Measurements from ENCODE around the gene ST8SIA5. TPM values are rescaled to one million over a fixed set of nuclear protein-coding genes. Genes with fewer than 3 reads are reported as not detected.

ST8SIA5 gene
- polyA plus RNA-seq, 3 donors: not detected

GRCh38 chr18:46650681-46651080 is 106.2 kb downstream of the ST8SIA5 start:
- Histone ChIP-seq H2AFZ (ENCODE audit: insufficient read depth, low read depth, low read length, poor library complexity, severe bottlenecking) (no peak overlapping the region), H4K20me1 (ENCODE audit: insufficient read depth, low read length) (no peaks in the 10 kb centered on the region), H3K27ac (ENCODE audit: low read depth in 1 of 2, low read length in 2 of 2) (no peak overlapping the region), H3K4me1 (ENCODE audit: control insufficient read depth in 1 of 2, insufficient read depth in 2 of 2, low read length in 2 of 2) (no peaks in the 10 kb centered on the region), H3K9me3 (replicated peaks in 1 of 2; ENCODE audit: control insufficient read depth in 1 of 2, insufficient read depth in 1 of 2, low read length in 2 of 2) (no peaks in the 10 kb centered on the region), H3K9ac (ENCODE audit: insufficient read depth, low read length, poor library complexity, severe bottlenecking) (no peak overlapping the region), H3K79me2 (ENCODE audit: insufficient read depth, low read length) (no peaks in the 10 kb centered on the region), H3K4me3 (replicated peaks in 1 of 3; ENCODE audit: low read depth in 2 of 3, low read length in 3 of 3) (no peak overlapping the region), H3K36me3 (replicated peaks in 1 of 2; ENCODE audit: control insufficient read depth in 1 of 2, insufficient read depth in 2 of 2, low read length in 2 of 2) (no peaks in the 10 kb centered on the region), H3K27me3 (ENCODE audit: control insufficient read depth in 2 of 2, insufficient read depth in 2 of 2, low read length in 2 of 2) (no peaks in the 10 kb centered on the region), H3K4me2 (replicated peaks; ENCODE audit: extremely low read depth, low read length, poor library complexity, severe bottlenecking) (no peak overlapping the region)
- intact Hi-C loops (cut with micrococcal nuclease): loop anchor here in 1 of 2 donors (10.0 kb wide), 1 partner anchor 96 kb away; no protein-coding TSS in a partner anchor
- no peaks in the 10 kb centered on the region for H3K9me3 Mint-ChIP-seq
- no peaks in the 10 kb centered on the region for H3K36me3 Mint-ChIP-seq
- no CpG with 5 or more reads among the region's 4 CpGs for WGBS (ENCODE audit: insufficient coverage)
- no peaks in the 10 kb centered on the region for H3K4me1 Mint-ChIP-seq
- H3K27me3 Mint-ChIP-seq (ENCODE audit: low read depth in 3 of 3): peaks cover 0 to 6% (median 0%) of the 10 kb centered on the region in 3 donors
- DNase-seq: no peak
- H3K27ac Mint-ChIP-seq: no peak overlapping the region
- TF ChIP-seq CTCF (IDR thresholded peaks at IDR 0.05): no peak
- H3K4me3 Mint-ChIP-seq: no peak overlapping the region

- no peak overlapping the region for H3K27ac Mint-ChIP-seq
- no peak overlapping the region for H2AFZ ChIP-seq (ENCODE audit: insufficient read depth, low read depth, low read length, poor library complexity, severe bottlenecking)
- H3K27me3 Mint-ChIP-seq (ENCODE audit: low read depth in 3 of 3): peaks cover 0 to 6% (median 0%) of the 10 kb centered on the region in 3 donors
- intact Hi-C loops (cut with micrococcal nuclease): no loop called here
- WGBS (ENCODE audit: insufficient coverage): 89% methylated on average over 9 of the region's 12 CpGs
- H3K4me1 ChIP-seq (ENCODE audit: control insufficient read depth in 1 of 2, insufficient read depth in 2 of 2, low read length in 2 of 2): no peaks in the 10 kb centered on the region
- H3K79me2 ChIP-seq (ENCODE audit: insufficient read depth, low read length): no peaks in the 10 kb centered on the region
- no peak for TF ChIP-seq CTCF (IDR thresholded peaks at IDR 0.05)
- H3K27me3 ChIP-seq (ENCODE audit: control insufficient read depth in 2 of 2, insufficient read depth in 2 of 2, low read length in 2 of 2): no peaks in the 10 kb centered on the region
- H3K4me3 Mint-ChIP-seq: no peak overlapping the region
- H3K36me3 Mint-ChIP-seq: no peaks in the 10 kb centered on the region
- H3K4me2 ChIP-seq (replicated peaks; ENCODE audit: extremely low read depth, low read length, poor library complexity, severe bottlenecking): no peak overlapping the region
- no peak overlapping the region for H3K27ac ChIP-seq (ENCODE audit: low read depth in 1 of 2, low read length in 2 of 2)
- no peaks in the 10 kb centered on the region for H3K9me3 ChIP-seq (replicated peaks in 1 of 2; ENCODE audit: control insufficient read depth in 1 of 2, insufficient read depth in 1 of 2, low read length in 2 of 2)
- H3K36me3 ChIP-seq (replicated peaks in 1 of 2; ENCODE audit: control insufficient read depth in 1 of 2, insufficient read depth in 2 of 2, low read length in 2 of 2): no peaks in the 10 kb centered on the region
- H3K4me3 ChIP-seq (replicated peaks in 1 of 3; ENCODE audit: low read depth in 2 of 3, low read length in 3 of 3): no peak overlapping the region
- H3K9me3 Mint-ChIP-seq: no peaks in the 10 kb centered on the region
- no peak overlapping the region for H3K9ac ChIP-seq (ENCODE audit: insufficient read depth, low read length, poor library complexity, severe bottlenecking)
- H4K20me1 ChIP-seq (ENCODE audit: insufficient read depth, low read length): no peaks in the 10 kb centered on the region
- no peak for DNase-seq
- H3K4me1 Mint-ChIP-seq: no peaks in the 10 kb centered on the region
Measured at GRCh38 chr18:46649071-46649862, 107.6 kb downstream of the ST8SIA5 start.

All from CD14-positive monocyte (primary cell).